Left ventricle myocardium inferior (tissue), 1 donor: Measurements from ENCODE around the gene PIM3. TPM values are rescaled to one million over a fixed set of nuclear protein-coding genes. Genes with fewer than 3 reads are reported as not detected.

Experiments used
- DNase-seq: peaks from one replicate; pipeline ENCODE4 v3.0.0-alpha.2; 2020
- H3K27ac ChIP-seq: fragments of 200-600 bp; replicated peaks from 2 replicates; pipeline ENCODE4 v1.8.0; 2021
- H3K27me3 ChIP-seq: fragments of 200-600 bp; 2 replicates; pipeline ENCODE4 v1.8.0; 2021; ENCODE audit warnings: low read depth
- H3K36me3 ChIP-seq: fragments of 200-600 bp; 2 replicates; pipeline ENCODE4 v1.8.0; 2021
- H3K4me1 ChIP-seq: fragments of 200-600 bp; 2 replicates; pipeline ENCODE4 v1.8.0; 2021
- H3K4me3 ChIP-seq: fragments of 200-600 bp; 2 replicates; pipeline ENCODE4 v1.8.0; 2021; ENCODE audit warnings: mild to moderate bottlenecking, moderate library complexity
- H3K9me3 ChIP-seq: fragments of 200-600 bp; replicated peaks from 2 replicates; pipeline ENCODE4 v1.8.0; 2021
- CTCF ChIP-seq: fragments of 200-600 bp; IDR thresholded peaks from 2 replicates; pipeline ENCODE4 v1.8.0; 2021; ENCODE audit warnings: antibody characterized with exemption, mild to moderate bottlenecking, borderline replicate concordance
- intact Hi-C: fragments of 100-400 bp; cut with micrococcal nuclease; formaldehyde crosslinking; loops from one replicate; pipeline ENCODE4 v1.11.0; 2022
- total RNA-seq: library from RNA; stranded (reverse); fragmentation: NEBNext Ultra II Directional; extraction: Animal tissue kit (Norgen Biotek cat#: 25700); gene quantifications from one replicate; pipeline ENCODE4 v1.2.1, GENCODE V29; 2021
- donor health status: DM: no; HTN: yes; CAD: no; lungs with severe emphysema.

PIM3 gene
- total RNA-seq, 1 donor from 2014 or later: 57.1 TPM

- DNase-seq: no peak
- H3K4me1 ChIP-seq: peaks cover 18% of the 10 kb centered on the region
- H3K27me3 ChIP-seq: no peaks in the 10 kb centered on the region
- no peaks in the 10 kb centered on the region for H3K36me3 ChIP-seq
- no peak overlapping the region for H3K4me3 ChIP-seq
- intact Hi-C loops: no loop called here
- TF ChIP-seq CTCF: no peak
- no peak overlapping the region for H3K27ac ChIP-seq
- no peaks in the 10 kb centered on the region for H3K9me3 ChIP-seq
Observed at GRCh38 chr22:49946612-49947295, 13.8 kb upstream of the PIM3 start.

- Histone ChIP-seq H3K27ac (no peak overlapping the region), H3K9me3 (no peaks in the 10 kb centered on the region), H3K36me3 (no peaks in the 10 kb centered on the region), H3K27me3 (no peaks in the 10 kb centered on the region), H3K4me3 (no peak overlapping the region), H3K4me1 (peaks cover 19% of the 10 kb centered on the region)
- intact Hi-C loops: no loop called here
- DNase-seq: no peak
- TF ChIP-seq CTCF: no peak
Observed at GRCh38 chr22:49947296-49947622, 13.3 kb upstream of the PIM3 start.

GRCh38 chr22:49948116-49948957, 12.2 kb upstream of the PIM3 start:
- DNase-seq: no peak
- Histone ChIP-seq H3K36me3 (no peaks in the 10 kb centered on the region), H3K9me3 (no peaks in the 10 kb centered on the region), H3K27me3 (no peaks in the 10 kb centered on the region), H3K4me3 (no peak overlapping the region), H3K27ac (no peak overlapping the region), H3K4me1 (peaks cover 30% of the 10 kb centered on the region)
- intact Hi-C loops: no loop called here
- no peak for TF ChIP-seq CTCF

- no peak for DNase-seq
- H3K27me3 ChIP-seq: no peaks in the 10 kb centered on the region
Observed at GRCh38 chr22:49948958-49949913, 11.3 kb upstream of the PIM3 start.

More at GRCh38 chr22:49948958-49949913, 11.3 kb upstream of the PIM3 start:
- Histone ChIP-seq H3K9me3 (no peaks in the 10 kb centered on the region), H3K4me1 (peaks cover 39% of the 10 kb centered on the region), H3K4me3 (no peak overlapping the region), H3K27ac (no peak overlapping the region), H3K36me3 (no peaks in the 10 kb centered on the region)
- intact Hi-C loops: no loop called here
- no peak for TF ChIP-seq CTCF
